Activated T-helper 9 cell treated with anti-CD3 and anti-CD28 coated beads, Interleukin-2, amount 50 U/mL, for 16 hours (primary cell): ENCODE measurements around the gene MYL5.
"Not testable (repeated sequence)": the region's sequence is repeated elsewhere in the genome, so short reads cannot be mapped to it uniquely, and the experiment has no call there.

Experiments
- DNase-seq: peaks from one replicate; pipeline ENCODE4 v3.0.0-alpha.2; 2020; ENCODE audit warnings: low read depth

MYL5 gene, protein sequence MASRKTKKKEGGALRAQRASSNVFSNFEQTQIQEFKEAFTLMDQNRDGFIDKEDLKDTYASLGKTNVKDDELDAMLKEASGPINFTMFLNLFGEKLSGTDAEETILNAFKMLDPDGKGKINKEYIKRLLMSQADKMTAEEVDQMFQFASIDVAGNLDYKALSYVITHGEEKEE

DNA sequence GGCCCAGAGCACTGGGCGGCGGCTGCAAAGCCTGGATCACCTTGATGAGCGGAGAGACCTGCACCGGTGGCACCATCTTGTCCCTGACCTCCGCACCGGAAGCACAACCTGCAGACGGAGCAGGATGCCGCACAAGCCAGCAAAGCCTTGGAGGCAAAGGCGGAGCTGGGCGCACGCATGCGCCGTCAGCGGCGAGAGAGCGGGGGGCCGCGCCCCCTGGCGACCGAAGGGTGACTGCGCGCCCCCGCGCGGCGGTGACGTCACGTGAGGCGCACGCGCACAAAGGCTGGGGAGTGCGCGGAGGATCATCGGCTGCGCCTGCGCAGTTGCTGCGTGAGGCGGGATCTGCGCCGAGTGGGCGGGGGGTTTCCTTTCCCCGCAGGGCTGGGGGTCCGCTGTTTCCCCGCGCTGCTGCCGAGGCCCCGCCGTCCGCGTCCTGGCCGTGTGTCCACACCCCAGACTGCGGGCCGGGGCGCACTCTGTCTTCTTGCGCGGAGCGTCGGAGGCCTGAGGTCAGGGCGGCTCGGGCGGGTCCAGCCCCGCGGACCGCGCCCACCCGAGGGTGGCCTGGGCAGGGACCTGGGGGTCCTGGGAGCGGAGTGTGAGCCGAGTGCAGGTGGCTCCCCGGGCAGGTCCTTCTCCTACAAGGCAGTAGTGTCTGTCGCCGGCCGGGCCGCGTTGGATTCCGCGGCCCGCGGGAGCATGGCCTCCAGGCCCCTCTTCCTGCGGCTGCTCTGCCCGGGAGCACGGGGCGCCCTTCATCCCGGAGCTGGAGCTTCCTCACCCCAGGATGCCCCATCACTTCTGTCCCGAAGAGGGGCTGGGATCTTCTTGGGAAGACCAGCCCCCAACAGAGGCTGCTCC is at the start of gene MYL5, which contains the start of gene ATP5ME:
TSS of gene MYL5 (plus strand) at position 371 of the 864 bp plus-strand sequence. CDS start 3,485 bp downstream, outside the sequence.
TSS of gene ATP5ME (minus strand) at position 105 of the 864 bp plus-strand sequence. CDS start at position 76, 29 bp downstream.
- peak; percentile 96 for DNase-seq

DNA sequence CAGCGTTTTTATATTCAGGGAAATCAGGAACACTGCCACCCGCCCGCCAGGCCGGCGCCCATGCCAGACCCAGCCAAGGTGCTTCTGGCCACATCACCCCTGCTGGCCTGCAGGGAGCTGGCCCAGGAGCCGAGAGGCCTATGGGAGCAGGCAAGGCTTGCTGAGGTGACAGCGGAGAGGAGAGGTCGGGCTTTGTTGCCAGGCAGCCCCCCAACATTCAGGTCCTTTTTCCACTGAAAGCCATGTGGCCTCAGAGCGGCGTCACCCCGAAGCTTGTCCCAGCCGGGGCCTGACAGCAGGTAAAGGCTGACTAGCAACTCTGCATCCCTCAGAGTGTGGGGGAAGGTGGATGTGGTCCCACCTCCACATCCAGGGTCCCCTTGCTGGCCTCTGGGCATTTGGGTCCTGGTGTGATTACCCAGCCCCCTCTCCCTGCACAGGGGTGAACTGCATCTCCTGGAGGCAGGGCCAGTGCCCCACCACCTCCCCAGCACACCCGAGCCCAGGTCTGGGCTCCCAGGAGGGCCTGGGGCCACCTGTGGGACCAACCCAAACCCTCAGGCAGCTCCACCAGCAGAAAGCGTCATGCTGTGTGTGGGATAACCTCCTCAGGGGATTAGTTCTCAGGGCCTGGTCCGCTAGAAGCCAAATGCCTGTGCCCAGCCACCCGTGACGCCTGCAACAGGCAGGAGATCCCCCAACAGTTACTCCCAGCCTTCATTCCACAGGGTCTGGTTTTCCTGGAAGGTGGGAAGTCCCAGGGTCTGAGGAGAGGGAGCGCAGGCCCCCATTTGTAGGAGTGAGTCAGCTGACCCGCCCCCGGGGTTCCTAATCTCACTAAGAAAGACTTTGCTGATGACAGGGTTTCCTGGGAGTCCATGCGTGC is 49.4 kb upstream of the MYL5 start, which contains the start of gene PDE6B:
TSS of gene PDE6B (plus strand) at position 869 of the 886 bp plus-strand sequence. CDS start 54 bp downstream, outside the sequence.
- no peak for DNase-seq

DNA sequence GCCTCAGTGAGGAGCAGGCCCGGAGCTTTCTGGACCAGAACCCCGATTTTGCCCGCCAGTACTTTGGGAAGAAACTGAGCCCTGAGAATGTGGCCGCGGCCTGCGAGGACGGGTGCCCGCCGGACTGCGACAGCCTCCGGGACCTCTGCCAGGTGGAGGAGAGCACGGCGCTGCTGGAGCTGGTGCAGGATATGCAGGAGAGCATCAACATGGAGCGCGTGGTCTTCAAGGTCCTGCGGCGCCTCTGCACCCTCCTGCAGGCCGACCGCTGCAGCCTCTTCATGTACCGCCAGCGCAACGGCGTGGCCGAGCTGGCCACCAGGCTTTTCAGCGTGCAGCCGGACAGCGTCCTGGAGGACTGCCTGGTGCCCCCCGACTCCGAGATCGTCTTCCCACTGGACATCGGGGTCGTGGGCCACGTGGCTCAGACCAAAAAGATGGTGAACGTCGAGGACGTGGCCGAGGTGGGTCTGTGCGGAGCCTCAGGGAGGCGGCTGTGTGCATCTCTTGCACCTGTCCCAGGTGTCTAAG is 48.6 kb upstream of the MYL5 start:
- DNase-seq, result no peak

DNA sequence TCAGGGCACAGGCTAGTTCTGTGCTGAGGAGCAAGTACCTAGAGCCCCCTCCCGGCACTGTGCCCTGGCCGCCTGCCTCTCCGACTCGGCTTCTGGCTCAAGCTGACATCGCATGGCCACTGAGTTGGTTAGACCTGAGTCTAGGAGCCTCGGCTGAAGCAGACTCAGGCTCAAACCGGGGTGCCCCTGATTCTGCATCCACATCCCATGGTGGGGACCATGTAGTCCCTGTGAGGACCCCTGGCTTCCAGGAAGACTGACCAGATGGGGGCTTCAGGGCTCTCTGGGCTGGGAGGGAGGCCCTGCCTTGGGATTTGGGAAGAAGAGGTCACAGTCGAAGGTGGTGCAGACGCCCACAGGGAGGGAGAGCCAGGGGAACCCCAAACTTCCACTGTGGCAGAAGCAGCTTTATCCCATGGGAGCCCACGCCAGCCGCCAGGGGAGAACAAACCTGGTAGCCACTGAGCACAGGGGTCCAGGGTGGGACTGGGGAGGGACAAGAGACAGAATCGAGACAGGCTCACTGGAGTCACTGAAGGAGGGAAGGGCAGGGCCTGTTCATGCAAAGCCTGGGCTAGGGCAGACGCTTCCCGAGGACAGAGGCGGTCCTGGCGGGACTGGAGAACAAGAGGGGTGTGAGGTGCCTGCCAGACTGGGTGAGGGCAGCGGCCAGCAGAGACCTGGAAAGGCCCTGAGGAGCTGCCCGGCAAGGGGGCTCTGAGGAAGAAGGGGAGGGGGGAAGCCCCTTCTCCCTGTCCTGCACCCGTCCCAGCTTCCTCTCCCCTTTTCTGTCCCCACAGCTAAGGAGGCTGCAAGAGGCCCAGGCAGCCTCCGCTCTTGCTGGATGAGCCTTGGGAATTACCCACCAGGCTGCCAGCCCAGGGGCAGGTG is 47.9 kb upstream of the MYL5 start:
- DNase-seq, result no peak

DNA sequence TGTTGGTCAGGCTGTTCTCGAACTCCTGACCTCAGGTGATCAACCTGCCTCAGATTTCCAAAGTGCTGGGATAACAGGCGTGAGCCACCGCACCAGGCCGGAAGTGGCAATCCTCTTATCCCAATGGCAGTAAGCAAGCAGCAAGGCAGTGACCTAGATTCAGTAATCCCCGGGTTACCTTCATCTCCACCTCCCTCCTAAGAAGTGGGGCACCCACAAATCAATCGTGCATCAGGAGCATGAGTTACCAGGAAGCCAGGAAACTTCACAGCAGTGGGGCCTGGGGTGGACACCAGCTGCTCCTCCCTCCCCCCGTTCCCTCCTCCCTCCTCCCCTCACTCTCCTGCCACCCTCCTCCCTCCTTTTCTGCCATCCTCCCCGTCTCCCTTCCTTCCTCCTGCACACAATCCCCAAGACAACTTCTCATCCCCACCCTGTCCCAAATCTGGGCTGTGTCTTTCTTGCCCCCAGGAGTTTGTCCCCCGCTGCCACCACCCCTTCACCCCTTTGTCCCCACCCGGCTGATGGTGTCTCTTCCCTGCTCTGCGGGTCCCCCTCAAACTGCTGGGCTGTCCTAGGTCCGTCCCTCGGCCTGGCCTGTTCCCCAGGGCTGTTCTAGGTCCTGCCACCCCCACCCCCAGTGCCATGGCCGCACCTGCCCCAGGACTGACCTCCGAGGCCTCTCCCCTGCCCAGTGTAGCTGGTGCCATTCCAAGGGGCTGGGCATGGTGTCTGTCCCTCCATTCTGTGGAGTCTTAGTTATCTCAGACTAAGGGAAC is 46.8 kb upstream of the MYL5 start:
- no peak for DNase-seq

DNA sequence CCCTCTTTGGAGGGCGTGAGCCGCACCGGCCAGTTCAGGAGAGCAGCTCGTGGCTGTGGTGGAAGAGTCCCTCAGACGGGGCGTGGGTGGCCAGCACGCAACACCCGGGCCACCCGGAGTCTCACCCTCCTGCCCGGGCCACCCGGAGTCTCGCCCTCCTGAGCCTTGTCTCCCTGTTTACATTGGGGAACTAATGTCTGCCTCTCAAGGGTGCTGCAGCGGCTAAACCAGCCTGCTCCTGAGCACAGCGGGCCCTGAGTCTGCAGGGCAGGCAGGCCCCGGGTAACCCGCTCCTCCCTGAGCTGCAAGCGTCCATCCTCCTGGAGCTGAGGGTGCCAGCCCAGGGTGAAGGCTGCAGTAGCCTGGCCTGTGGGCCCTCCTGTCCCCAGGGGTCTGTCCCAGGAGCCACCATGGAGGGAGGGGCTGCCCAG is 46.0 kb upstream of the MYL5 start:
- DNase-seq, result no peak

DNA sequence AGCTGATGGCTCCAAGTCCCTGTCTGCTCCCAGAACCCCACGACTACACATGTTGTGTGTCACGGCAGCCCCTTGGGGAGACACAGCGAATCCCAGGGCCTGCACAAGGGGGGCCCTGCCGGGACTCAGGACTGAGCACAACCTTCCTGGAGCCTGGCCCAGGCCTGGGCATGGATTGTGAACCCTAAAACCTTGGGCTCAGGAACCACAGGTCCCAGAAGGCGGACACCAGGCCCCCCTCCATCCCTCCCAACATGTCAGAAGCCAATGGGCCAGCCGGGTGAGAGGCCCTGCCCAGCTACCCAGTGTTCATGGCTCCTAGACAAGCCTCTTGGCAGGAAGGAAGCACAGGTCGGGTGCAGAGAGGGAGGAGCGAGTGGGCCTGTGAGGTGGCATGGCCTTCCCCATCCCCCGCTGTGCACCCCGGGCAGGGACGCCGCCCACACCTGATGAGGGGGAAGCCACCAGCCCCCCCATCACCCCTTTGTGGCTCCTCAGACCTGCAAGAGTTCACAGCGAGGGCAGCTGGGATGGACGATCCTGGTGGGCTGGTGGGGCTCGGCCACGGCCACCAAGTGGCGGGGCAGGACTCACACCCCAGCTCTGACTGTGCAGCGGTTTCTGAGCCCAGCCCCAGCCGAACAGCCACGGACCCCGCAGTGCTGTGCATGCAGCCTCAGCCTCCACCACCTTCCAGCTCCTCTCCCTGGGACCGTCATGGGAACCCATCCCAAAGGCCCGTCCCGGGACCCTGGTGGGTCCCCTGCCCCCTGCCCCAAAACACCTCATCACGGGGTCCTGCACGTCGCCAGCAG is 45.3 kb upstream of the MYL5 start:
- DNase-seq, result no peak

DNA sequence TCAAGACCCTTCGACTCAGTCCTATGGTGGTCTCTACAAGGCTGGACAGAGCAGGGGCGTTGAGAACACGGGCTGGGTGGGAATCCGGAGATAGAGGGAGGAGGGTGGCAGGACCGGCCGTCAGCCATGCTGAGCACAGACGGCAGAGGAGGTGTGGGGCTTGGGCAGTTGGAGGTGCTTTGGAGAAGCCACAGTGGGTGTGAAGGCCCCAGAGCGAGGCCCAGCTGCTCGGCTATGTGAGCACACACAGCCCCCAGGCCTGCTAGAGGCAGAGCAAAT is 44.8 kb upstream of the MYL5 start:
- DNase-seq, result no peak

DNA sequence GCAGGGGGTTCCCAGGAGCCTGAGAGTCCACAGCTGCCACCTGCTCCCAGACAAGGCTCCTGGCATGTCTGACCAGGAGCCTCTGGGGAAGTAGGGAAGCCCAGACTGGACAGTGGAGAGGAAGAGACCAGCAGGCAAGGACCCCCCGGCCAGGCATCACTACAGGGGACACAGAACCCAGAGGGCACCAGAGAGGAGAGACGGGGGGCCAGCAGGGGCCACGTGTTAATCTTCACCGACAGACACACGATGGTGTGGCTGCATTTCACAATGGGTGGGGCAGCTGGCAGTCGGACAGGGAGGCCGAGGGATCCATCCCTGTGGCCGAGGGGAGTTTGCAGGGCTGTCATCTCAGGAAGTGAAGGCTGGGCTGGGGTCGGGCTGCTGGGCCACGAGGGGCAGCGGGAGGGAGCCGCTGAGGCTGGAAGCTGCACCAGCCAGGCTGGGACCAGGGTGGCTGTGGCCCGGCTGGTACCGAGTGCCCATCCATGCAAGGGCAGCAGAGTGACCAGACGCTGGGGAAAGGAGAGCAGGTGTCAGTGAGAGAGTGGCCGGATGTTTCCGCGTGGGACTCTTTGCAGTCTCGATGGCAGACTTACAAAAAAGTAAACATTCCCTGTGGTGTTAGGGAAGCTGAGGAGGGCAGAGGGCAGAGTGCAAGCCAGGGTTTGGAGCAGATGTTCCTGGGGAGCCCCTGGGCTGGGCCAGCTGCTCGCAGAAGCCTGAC is 44.3 kb upstream of the MYL5 start:
- no peak for DNase-seq

DNA sequence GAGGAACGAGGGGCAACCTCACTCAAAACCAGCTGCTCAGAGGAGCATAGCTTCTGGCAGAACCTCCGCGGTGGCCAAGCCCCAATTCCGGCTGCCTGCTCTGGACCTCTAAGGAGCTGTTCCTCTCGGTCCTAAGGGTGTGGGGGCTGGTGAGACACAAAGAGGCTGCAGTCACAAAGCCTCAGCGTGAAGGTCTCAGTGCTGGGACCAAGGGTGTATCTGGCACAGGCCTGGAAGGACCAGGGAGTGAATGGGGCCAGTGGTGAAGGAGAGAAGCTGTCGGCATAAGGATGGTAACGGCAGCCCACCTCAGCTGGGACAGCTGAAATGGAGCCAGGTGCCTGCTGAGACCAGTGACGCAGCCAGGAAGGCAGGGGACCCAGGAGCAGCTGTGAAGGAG is 43.7 kb upstream of the MYL5 start:
- no peak for DNase-seq

DNA sequence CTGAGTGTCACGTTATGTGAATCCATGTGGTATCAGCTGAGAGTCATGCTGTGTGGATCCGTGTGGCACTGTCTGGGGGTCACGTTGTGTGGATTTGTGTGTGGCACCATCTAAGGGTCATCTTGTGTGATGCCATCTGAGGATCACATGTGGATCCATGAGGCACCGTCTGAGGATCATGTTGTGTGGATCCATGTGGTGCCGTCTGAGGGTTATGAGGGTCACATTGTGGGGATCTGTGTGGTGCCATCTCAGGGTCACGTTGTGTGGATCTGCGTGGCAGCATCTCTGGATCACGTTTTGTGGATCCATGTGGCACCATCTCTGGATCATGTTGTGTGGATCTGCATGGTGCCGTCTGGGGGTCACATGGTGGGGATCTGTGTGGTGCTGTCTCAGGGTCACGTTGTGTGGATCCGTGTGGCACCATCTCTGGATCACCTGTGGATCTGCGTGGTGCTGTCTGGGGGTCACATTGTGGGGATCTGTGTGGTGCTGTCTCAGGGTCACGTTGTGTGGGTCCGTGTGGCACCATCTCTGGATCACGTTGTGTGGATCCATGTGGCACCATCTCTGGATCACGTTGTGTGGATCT is 42.0 kb upstream of the MYL5 start:
- DNase-seq, result no peak

DNA sequence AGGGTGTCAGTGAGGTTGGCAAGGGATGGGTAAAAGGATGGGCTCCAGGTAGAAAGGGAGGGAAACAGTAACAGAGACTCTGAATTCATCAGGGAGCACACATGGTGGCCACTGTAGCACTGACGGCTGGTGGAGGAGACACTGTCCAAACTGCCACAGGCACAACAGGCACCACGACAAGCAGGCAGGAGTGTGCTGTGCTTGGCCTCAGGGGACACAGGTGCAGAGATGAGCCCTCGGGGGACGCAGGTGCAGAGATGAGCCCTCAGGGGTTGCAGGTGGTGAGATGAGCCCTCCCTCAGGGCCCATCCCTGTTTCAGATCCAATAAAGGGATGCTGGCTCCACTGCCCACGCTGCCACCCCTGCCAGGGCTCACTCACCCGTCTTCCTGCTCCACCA is 41.4 kb upstream of the MYL5 start:
- DNase-seq, result no peak

DNA sequence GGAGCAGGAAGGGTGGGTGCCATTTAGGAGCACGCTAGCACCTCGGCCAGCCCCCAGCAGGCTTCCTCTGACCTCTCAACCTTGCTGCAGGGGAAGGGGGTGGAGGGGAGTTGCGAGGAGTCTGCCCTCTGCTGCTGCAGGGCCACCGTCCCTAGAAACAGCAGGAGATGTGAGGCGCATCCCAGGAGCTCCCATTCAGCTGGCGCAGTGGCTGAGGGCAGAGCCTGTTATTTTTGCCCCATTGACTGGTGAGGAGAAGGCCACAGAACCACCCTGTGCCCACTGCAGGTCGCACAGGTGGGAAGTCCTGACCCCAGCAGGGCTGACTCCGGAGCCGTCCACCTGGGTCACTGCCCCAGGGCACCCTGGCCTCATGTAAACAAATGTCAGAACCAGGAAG is 40.9 kb upstream of the MYL5 start:
- DNase-seq, result no peak

DNA sequence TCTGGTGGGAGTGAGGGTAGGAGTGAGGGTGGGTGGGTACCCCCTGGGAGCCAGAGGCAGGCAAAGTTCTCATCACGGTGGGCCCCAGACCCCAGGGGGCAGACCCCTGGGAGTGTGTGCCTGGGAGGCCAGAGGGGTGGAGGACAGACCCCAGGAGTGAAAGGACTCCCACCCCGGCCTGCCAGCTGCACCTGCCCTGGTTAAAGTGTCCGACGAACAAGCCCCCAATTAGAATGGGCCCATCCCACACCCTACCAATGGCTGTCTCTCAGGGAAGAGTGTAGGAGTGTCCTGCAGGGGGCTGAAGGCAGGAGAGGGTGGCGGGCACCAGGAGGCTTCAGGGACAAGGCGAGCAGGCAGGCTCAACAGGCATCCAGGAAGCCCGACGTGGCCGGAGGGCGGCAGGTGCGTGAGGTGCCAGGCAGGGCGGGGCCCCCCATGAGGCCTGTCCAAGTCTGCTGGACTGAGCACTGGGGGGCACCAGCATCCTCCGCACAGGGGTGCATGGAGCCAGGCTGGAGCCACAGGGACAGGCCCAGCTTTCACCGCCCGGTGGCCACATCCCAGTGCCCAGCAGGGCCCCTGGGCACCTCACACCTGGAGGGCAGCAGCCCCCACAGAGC is 40.3 kb upstream of the MYL5 start:
- no peak for DNase-seq

DNA sequence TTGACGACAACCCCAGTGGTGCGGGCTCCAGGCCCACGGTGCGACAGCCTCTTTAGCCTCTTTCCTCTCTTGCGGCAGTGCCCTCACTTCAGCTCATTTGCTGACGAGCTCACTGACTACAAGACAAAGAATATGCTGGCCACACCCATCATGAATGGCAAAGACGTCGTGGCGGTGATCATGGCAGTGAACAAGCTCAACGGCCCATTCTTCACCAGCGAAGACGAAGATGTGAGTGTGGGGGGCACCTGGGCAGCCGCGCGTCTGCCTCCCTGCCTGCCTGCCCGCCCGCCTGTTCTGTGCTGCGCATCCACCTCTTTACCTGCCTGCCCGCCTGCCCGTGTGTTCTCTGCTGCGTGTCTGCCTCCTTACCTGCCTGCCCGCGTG is 39.8 kb upstream of the MYL5 start:
- DNase-seq, result no peak

DNA sequence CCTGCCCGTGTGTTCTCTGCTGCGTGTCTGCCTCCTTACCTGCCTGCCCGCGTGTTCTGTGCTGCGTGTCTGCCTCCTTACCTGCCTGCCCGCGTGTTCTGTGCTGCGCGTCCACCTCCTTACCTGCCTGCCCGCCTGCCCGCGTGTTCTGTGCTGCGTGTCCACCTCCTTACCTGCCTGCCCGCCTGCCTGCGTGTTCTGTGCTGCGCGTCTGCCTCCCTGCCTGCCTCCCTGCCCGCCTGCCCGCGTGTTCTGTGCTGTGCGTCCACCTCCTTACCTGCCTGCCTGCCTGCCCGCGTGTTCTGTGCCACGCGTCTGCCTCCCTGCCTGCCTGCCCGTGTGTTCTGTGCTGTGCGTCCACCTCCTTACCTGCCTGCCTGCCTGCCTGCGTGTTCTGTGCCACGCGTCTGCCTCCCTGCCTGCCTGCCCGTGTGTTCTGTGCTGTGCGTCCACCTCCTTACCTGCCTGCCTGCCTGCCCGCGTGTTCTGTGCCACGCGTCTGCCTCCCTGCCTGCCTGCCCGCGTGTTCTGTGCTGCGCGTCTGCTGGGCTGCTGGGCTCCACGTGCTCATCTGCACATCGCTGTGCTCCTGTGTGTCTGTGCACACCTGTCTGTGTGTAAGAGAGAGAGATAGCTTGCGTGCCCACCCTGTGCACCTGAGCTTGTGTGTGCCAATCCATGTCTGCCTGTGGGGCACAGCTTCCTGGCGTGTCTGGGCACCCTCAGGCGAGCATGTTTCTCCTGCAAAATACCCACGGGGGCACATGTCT is 39.1 kb upstream of the MYL5 start:
- DNase-seq, result not testable (repeated sequence)
